ENCODE measurements around the gene BMP8B. TPM values are rescaled to one million over a fixed set of nuclear protein-coding genes. Genes with fewer than 3 reads are reported as not detected.
A peak's percentile ranks its signal among the peaks of the same experiment; 100 is the strongest.

BMP8B gene
- total RNA-seq, 1 donor from 2014 or later = 3.7 TPM

DNA sequence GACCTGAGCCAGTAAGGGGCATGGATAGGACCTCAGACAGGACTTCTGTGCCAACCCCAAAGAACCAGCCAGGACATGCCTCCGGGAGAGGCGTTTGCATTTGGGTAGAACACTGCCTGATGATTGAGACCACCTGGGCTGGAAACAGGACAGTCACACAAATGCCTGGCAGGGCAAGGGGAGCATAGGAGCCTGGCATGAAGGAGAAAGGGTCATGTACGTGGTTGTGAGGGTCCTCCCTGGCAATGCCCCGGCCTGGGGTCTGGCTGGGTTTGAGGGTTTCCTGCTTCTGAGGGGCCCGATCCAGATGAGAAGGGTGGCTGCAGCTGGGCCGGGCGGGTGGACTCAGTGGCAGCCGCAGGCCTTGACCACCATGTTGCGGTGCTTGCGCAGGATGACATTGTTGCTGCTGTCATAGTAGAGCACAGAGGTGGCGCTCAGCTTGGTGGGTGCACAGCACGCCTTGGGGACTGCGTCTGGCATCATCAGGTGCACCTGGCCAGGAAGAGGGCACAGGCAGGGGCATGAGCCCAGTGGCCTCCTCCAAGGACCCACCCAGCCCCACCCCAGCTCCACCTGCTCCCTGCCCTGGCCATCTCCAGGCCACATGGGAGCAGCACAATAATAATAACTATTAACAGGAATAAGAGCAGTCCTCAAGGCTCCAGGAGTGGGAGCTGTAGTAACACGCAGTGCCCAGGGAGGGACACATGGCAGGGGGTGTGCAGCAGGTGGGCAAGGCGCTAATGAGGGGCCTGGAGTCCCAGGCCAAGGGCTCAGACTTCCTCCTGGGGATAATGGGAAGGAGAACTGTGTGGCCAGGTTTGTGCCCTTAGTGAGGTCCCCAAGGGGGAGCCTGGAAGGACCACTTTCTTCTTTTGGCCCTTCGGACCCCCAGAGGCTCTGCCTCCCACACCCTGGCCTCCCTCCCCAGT is 28.3 kb downstream of the BMP8B start:
- no peak for DNase-seq (ENCODE audit: low spot score)

DNA sequence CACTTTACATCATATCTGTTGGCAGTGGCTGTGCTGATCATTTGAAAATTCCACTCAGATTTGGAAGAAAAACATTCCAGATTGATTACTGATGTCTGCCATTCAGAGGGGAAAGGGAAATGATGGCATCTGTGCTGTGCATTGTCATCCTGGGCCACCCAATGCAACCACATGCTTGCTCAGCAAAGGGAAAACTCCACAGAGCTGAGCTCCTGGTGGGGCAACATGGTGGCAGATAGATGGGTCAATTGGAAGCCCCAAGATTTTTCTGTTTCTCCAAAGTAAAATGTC is 29.3 kb downstream of the BMP8B start:
- no peak for DNase-seq (ENCODE audit: low spot score)

DNA sequence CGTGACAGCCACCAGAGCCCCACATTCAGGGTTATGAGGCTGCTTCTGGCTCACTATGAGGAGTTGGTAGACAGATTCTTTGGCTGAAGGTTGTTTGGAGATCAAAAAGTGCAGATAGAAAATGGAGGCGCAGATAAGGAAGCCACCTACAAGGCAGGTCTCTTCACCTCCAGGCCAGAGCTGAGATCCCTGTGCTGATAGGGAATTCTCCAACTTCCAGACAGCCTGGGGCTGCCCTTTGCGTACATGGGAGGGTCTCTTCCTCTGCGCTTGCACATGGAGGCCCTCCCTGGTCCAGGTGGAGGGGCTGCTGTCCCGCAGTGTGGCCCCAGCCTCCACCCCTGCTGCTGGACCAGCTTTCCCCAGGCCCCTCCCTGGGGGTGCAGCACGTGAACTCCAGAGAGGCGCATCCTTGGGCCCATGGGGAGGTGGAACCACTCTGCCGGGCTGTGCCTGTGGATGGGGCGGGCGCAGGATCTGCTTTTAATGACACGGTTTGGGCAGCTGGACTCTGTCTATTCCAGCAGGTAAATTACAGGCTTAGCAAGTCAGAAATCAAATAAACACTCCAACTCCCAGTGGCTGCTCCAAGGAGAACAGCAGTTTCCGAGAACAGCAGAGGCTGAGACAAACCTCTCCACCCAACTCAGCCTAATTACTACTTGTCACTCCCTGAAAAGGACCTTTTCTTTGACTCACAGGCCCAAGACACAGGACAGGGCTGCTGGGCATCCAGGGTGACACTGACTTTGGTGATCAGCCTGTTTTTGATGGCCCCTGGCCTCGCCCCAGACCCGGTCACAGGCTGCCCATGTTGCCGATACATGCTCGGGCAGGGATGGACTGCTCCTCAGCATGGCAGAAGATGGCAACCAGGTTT is 29.9 kb downstream of the BMP8B start:
- no peak for DNase-seq (ENCODE audit: low spot score)

DNA sequence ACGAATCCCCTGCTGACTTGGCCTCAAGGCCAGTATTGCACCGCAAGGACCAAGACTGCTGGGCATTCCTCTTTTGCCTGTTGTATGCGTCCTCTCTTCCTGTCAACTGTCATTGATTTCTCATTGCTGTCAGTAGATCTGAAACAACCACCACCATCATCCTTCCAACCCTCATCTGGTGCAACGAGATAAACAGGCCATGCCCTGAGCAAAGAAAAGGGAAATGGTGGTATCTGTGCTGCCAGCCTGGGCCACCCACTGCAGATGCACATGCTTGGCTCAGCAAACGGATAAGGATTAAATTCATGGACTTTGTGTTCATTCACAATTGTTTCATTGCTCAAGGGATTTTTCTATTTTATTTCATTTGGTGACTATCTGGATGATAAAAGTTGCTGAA is 31.2 kb downstream of the BMP8B start:
- no peak for DNase-seq (ENCODE audit: low spot score)

GRCh38 chr1:39755965-39756659 is 32.6 kb downstream of the BMP8B start:
- DNase-seq (ENCODE audit: low spot score) = no peak

DNA sequence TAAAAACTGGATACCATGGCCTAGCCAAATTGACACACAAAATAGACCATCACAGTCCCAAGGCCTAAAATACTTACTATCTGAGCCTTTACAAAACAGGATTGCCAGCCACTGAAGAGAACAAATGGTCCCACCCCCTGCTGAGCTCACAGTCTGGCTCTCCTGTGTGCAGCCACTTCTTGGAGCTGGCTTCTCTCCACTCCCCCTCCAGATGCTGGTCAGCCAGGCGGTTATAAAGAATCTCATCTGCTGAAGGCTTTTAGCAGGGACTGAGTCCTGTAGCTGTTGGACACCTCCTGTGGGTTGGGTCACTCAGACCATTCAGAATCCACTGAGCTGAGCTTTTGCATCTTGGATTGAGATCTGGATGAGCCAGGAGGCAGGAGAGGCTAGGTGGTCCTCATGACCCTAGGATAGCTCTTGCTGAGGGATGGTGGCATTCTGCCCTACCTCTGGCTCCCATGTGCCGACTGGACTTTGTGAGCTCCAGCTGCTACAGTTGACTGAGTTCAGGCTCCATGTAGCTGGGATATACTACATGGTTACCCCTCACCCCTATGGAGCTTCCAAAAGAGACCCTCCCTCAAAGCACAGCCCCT is 33.7 kb downstream of the BMP8B start:
- peak; percentile 41 for DNase-seq (ENCODE audit: low spot score)

GRCh38 chr1:39754026-39754570 is 34.6 kb downstream of the BMP8B start:
- DNase-seq (ENCODE audit: low spot score) = no peak

DNA sequence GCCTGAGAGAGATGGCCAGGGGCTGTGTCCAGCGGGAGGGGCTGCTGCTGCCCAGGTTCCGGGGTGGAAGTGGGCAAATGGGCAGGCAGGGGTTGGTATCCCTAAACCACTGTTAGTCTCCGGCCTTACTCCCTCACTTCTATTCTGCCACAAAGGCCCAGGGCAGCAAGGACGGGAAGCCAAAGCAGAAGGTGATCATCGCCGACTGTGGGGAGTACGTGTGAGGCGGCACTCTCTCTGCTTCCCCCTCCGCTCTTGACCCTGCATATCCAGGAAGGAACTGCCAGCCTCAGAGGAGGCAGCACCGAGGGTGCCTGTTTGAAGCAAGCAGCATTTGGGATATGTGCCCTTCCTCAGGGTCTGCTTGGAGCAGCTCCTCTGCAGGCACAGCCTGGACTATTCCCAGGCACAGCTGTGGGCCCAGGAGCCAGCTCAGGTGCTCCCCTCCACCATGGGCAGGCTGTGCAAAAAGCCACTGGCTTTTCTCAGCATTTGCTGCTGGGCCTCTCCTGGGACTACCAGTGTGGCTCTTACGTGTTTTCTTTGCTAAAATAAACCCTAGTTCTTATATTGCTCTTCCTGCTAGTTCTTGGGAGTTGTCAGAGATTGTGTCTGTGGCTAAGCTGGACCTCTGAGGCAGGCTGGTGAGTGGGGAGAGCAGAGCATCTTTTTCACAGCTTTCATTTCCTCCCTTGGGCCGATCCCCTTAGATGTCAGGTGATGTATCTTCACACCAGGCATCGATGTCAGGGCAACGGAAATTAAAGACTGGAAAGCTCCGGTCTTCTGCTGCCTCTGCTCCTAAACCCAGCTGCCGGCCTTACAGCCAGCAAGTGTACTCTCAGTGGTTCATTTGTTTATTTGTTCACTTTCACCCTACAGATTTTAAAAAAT is 35.3 kb downstream of the BMP8B start:
- peak; percentile 39 for DNase-seq (ENCODE audit: low spot score)

DNA sequence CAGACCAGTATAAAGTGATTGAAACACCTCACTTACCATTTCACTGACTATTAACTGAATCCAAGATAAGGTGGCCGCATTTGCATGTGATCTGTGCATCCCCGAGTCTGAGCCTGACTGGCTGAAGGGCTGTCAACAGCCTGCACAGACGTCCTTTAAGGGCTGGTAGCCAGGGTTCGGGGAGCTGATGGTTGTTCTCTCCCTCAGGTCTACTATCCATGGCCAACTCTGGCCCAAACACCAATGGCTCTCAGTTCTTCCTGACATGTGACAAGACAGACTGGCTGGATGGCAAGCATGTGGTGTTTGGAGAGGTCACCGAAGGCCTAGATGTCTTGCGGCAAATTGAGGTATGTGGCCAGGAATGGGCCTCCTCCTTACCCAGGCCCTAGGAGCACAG is 36.0 kb downstream of the BMP8B start:
- DNase-seq (ENCODE audit: low spot score) = peak; percentile 25

- DNase-seq (ENCODE audit: low spot score) = peak; percentile 36
Measured at GRCh38 chr1:39751595-39751994, 37.1 kb downstream of the BMP8B start.

- peak; percentile 37 for DNase-seq (ENCODE audit: low spot score)
Measured at GRCh38 chr1:39745016-39745670, 43.5 kb downstream of the BMP8B start.

- peak; percentile 98 for DNase-seq (ENCODE audit: low spot score)
Measured at GRCh38 chr1:39738622-39739366, 49.9 kb downstream of the BMP8B start, which contains the start of gene PPIE. TSS of gene PPIE (plus strand) at chr1:39738882. CDS start at chr1:39738901, 19 bp downstream.

- peak; percentile 41 for DNase-seq (ENCODE audit: low spot score)
Measured at GRCh38 chr1:39737546-39738169, 51.0 kb downstream of the BMP8B start.

DNA sequence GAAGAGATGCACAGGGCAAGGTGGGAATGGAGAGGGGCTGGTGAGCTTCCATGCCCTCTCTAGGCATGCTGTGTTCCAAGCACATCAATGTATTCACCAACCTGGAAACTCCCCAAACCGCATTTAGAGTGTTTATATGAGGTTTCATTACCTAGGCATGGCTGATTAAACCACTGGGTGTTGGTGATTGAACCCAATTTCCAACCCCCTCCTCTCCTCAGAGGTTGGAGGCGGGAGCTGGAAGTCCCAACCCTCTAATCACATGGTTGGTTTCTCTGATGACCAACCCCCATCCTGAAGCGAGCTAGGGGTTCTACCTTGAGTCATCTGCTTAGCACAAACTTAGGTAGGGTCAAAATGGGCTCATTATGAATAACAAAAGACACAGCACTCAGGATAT is 52.9 kb downstream of the BMP8B start:
- DNase-seq (ENCODE audit: low spot score) = peak; percentile 29

DNA sequence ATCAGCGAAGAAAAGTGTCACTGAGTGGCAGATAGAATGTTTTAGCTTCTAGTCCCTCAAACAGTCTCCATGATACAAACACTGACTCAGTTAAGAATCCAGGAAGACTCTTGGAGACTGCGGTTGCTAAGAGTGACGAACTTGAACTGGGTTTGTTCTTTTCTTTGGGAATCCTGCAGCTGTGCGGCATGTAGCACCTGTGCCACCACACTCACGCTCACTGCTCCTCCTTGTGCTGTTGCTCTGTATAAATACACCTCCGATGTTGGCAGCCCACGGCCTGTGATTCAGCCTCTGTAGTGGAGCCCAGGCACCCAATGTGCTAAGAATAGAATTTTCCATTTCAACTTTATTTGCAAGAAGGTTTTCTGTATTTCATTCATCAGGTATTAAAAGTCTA is 55.5 kb downstream of the BMP8B start:
- DNase-seq (ENCODE audit: low spot score) = peak; percentile 18

GRCh38 chr1:39732730-39733129 is 55.9 kb downstream of the BMP8B start:
- DNase-seq (ENCODE audit: low spot score) = no peak

GRCh38 chr1:39729842-39730241 is 58.8 kb downstream of the BMP8B start:
- no peak for DNase-seq (ENCODE audit: low spot score)

- no peak for DNase-seq (ENCODE audit: low spot score)
Measured at GRCh38 chr1:39729030-39729429, 59.6 kb downstream of the BMP8B start.

GRCh38 chr1:39727932-39728317 is 60.7 kb downstream of the BMP8B start:
- no peak for DNase-seq (ENCODE audit: low spot score)
